Neural cell (in vitro differentiated cells): ENCODE measurements around the gene ABCC11. TPM values are rescaled to one million over a fixed set of nuclear protein-coding genes. Genes with fewer than 3 reads are reported as not detected.

Source experiments
- H2AFZ ChIP-seq: fragments of 200-600, 300-800 bp; sonication (generic), shearing (Covaris generic); 2 replicates; pipeline ENCODE4 v1.6.0; 2014; ENCODE audit warnings: low read depth, mild to moderate bottlenecking, antibody characterized with exemption, low read length, moderate library complexity
- H3F3A ChIP-seq: fragments of 200-600 bp; shearing (Covaris generic); 2 replicates; pipeline ENCODE4 v1.6.1; 2016; ENCODE audit warnings: mild to moderate bottlenecking, moderate library complexity, mixed read lengths, antibody characterized with exemption, low read length; ENCODE audit not compliant: insufficient read depth, poor library complexity, severe bottlenecking
- H3K27ac ChIP-seq: fragments of 200-600, 300-800 bp; sonication (generic), shearing (Covaris generic); 2 replicates; pipeline ENCODE4 v1.5.1; 2014; ENCODE audit warnings: mild to moderate bottlenecking, low read length, moderate library complexity
- H3K27me3 ChIP-seq: fragments of 300-800, 200-600 bp; sonication (generic), shearing (Covaris generic); 2 replicates; pipeline ENCODE4 v1.6.0; 2014; ENCODE audit warnings: mild to moderate bottlenecking, low read depth, low read length, moderate library complexity; ENCODE audit not compliant: insufficient read depth
- H3K36me3 ChIP-seq: fragments of 300-800, 200-600 bp; sonication (generic), shearing (Covaris generic); 2 replicates; pipeline ENCODE4 v1.5.1; 2014; ENCODE audit warnings: mild to moderate bottlenecking, antibody characterized with exemption, low read length, moderate library complexity; ENCODE audit not compliant: insufficient read depth
- H3K4me2 ChIP-seq: fragments of 300-800, 200-600 bp; sonication (generic), shearing (Covaris generic); 2 replicates; pipeline ENCODE4 v1.6.0; 2014; ENCODE audit warnings: mild to moderate bottlenecking, low read length
- H3K4me3 ChIP-seq: fragments of 300-800, 200-600 bp; sonication (generic), shearing (Covaris generic); 2 replicates; pipeline ENCODE4 v1.5.1; 2014; ENCODE audit warnings: mild to moderate bottlenecking, low read length, moderate library complexity
- H3K79me2 ChIP-seq: fragments of 200-600 bp; shearing (Covaris generic); replicated peaks from 2 replicates; pipeline ENCODE4 v1.6.0; 2014; ENCODE audit warnings: mild to moderate bottlenecking, low read length, moderate library complexity; ENCODE audit not compliant: insufficient read depth
- H3K9ac ChIP-seq: fragments of 300-800, 200-600 bp; sonication (generic), shearing (Covaris generic); 2 replicates; pipeline ENCODE4 v1.6.1; 2016; ENCODE audit warnings: mild to moderate bottlenecking, low read length, mixed read lengths
- H3K9me2 ChIP-seq: fragments of 200-600 bp; shearing (Covaris generic); 2 replicates; pipeline ENCODE4 v1.6.1; 2016; ENCODE audit warnings: mild to moderate bottlenecking, low read length, mixed read lengths; ENCODE audit not compliant: insufficient read depth
- H3K9me3 ChIP-seq: fragments of 200-600, 300-800 bp; sonication (generic), shearing (Covaris generic); 2 replicates; pipeline ENCODE4 v1.6.1; 2016; ENCODE audit warnings: mild to moderate bottlenecking, mixed run types, low read length, moderate library complexity, mixed read lengths
- H4K20me1 ChIP-seq: fragments of 200-600 bp; shearing (Covaris generic); 2 replicates; pipeline ENCODE4 v1.6.1; 2016; ENCODE audit warnings: mild to moderate bottlenecking, mixed run types; ENCODE audit not compliant: insufficient read depth
- CTCF ChIP-seq: fragments of 450-650 bp; IDR thresholded peaks from 2 replicates; pipeline ENCODE4 v1.5.1; 2014; ENCODE audit warnings: antibody characterized with exemption, mild to moderate bottlenecking, moderate library complexity; ENCODE audit not compliant: poor library complexity, severe bottlenecking
- EP300 ChIP-seq: fragments of 450-650 bp; conservative IDR thresholded peaks from 2 replicates; pipeline ENCODE4 v1.6.1; 2014; ENCODE audit warnings: antibody characterized with exemption, mild to moderate bottlenecking, moderate library complexity; ENCODE audit not compliant: poor library complexity, severe bottlenecking
- EZH2 ChIP-seq: fragments of 200-600, 300-800 bp; shearing (Covaris generic), sonication (generic); IDR thresholded peaks from 2 replicates; pipeline ENCODE4 v1.6.1; 2014; ENCODE audit warnings: antibody characterized with exemption, low read length, borderline replicate concordance, mild to moderate bottlenecking; ENCODE audit not compliant: insufficient read depth, poor library complexity, severe bottlenecking
- MXI1 ChIP-seq: fragments of 450-650 bp; conservative IDR thresholded peaks from 2 replicates; pipeline ENCODE4 v1.6.1; 2014; ENCODE audit warnings: antibody characterized with exemption, mild to moderate bottlenecking; ENCODE audit not compliant: poor library complexity, severe bottlenecking
- POLR2AphosphoS5 ChIP-seq: IDR thresholded peaks from 2 replicates; pipeline ENCODE4 v1.6.1; 2012
- RAD21 ChIP-seq: fragments of 450-650 bp; conservative IDR thresholded peaks from 2 replicates; pipeline ENCODE4 v1.6.1; 2014; ENCODE audit warnings: antibody characterized with exemption, mild to moderate bottlenecking, moderate library complexity
- REST ChIP-seq: IDR thresholded peaks from 2 replicates; pipeline ENCODE4 v1.6.1; 2012; ENCODE audit warnings: borderline replicate concordance
- SMC3 ChIP-seq: fragments of 450-650 bp; conservative IDR thresholded peaks from 2 replicates; pipeline ENCODE4 v1.6.1; 2014; ENCODE audit warnings: antibody characterized with exemption, mild to moderate bottlenecking, moderate library complexity; ENCODE audit not compliant: poor library complexity
- TAF1 ChIP-seq: IDR thresholded peaks from 2 replicates; pipeline ENCODE4 v1.6.1; 2012; ENCODE audit warnings: low read depth
- polyA plus RNA-seq: library from polyadenylated mRNA; depleted of rRNA; stranded (reverse); fragments of >200 nt; gene quantifications from 2 replicates; pipeline ENCODE4 v1.2.3, GENCODE V29; 2014

The ABCC11 gene
- polyA plus RNA-seq, 1 donor from 2014 or later: 0.14 TPM

GRCh38 chr16:48129926-48130325 is 117.4 kb downstream of the ABCC11 start:
- Histone ChIP-seq H3K36me3 (no peaks in the 10 kb centered on the region), H3K27me3 (no peaks in the 10 kb centered on the region), H3K79me2 (no peaks in the 10 kb centered on the region), H3K4me3 (no peak overlapping the region), H2AFZ (no peak overlapping the region), H4K20me1 (no peaks in the 10 kb centered on the region), H3K4me2 (no peak overlapping the region), H3K9ac (no peak overlapping the region), H3F3A (no peaks in the 10 kb centered on the region), H3K9me2 (no peaks in the 10 kb centered on the region), H3K27ac (no peak overlapping the region), H3K9me3 (no peaks in the 10 kb centered on the region)
- no peak for TF ChIP-seq MXI1
- TF ChIP-seq RAD21: no peak
- TF ChIP-seq POLR2AphosphoS5: no peak
- TF ChIP-seq EP300: no peak
- no peak for TF ChIP-seq CTCF
- TF ChIP-seq TAF1: no peak
- no peak for TF ChIP-seq SMC3
- TF ChIP-seq EZH2: no peak
- no peak for TF ChIP-seq REST

- no peak overlapping the region for H3K4me2 ChIP-seq
Measured at GRCh38 chr16:48128769-48129168, 118.6 kb downstream of the ABCC11 start.

More at GRCh38 chr16:48128769-48129168, 118.6 kb downstream of the ABCC11 start:
- Histone ChIP-seq H3K27ac (no peak overlapping the region), H3K36me3 (no peaks in the 10 kb centered on the region), H3F3A (no peaks in the 10 kb centered on the region), H2AFZ (no peak overlapping the region), H4K20me1 (no peaks in the 10 kb centered on the region), H3K9me2 (no peaks in the 10 kb centered on the region), H3K9ac (no peak overlapping the region), H3K27me3 (no peaks in the 10 kb centered on the region), H3K79me2 (no peaks in the 10 kb centered on the region), H3K4me3 (no peak overlapping the region), H3K9me3 (no peaks in the 10 kb centered on the region)
- TF ChIP-seq SMC3 (no peak), TAF1 (no peak), POLR2AphosphoS5 (no peak), RAD21 (no peak), EZH2 (no peak), CTCF (no peak)
